Posterior vena cava (tissue), 2 donors: Measurements from ENCODE around the gene SH3BP4. TPM values are rescaled to one million over a fixed set of nuclear protein-coding genes. Genes with fewer than 3 reads are reported as not detected.

Experiments
- DNase-seq: peaks from one replicate; pipeline ENCODE4 v3.0.0-alpha.2; 2020; ENCODE audit warnings: low spot score
- intact Hi-C, 2 donors: fragments of 100-400 bp; cut with DNase I; formaldehyde crosslinking; loops; one replicate each; pipeline versions ENCODE4 v1.14.1 to v1.14.2; 2022 to 2023
- total RNA-seq, 2 donors: library from RNA; stranded (reverse); fragmentation: NEBNext Ultra II Directional; extraction: Animal tissue kit (Norgen Biotek cat#: 25700); gene quantifications; one replicate each; pipeline ENCODE4 v1.2.1, GENCODE V29; 2021
- donor health status: DM: yes; HTN: yes; CAD: no.
- donor health status: DM: yes; HTN: yes; CAD: no.

The SH3BP4 gene
- total RNA-seq, 2 donors from 2014 or later, result 17.5 to 19.2 TPM

DNA sequence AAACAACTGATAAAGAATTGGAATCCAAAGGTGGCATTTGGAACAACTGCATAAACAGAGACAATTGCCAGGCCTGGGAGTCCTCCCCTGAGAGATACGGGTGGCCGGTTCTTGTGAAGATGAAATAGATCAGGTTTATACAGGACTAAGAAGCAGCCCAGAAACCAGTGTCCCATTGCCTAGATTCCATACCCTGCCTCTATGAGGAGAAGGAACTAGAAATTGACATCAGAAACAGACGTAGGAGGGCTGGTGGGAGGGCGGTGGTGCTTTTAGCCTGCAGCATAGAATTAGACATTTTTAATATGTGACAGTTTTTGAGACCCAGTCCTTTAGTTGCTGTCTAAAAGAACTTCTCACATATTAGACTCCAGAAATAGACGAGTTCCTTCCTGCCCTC, 11.8 kb upstream of the SH3BP4 start:
- intact Hi-C loops, result loop anchor here in 1 of 2 donors (2.0 kb wide), 1 partner anchor 59 kb away; no protein-coding TSS in a partner anchor

DNA sequence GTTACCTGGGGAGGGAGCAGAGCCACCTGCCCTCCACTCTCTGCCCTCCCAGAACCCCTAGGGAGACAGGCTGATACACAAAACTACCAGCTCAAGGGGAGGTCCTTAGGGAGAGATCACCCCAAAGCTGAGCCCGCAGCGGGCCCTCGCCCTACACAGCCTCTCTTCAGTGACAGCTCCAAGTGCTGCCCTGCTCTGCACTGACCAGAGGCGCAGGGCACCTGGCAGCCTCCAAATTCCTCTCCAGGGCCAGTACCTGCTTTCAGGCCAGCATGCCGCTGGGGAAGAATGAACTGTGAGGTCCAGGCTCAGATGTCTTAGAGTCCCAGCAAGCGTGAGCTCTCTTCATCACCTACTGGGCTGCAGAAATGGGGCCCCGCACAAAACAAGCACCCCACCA, 11.3 kb upstream of the SH3BP4 start:
- DNase-seq, result no peak
- intact Hi-C loops, result loop anchor here in 1 of 2 donors (2.0 kb wide), 1 partner anchor 58 kb away; no protein-coding TSS in a partner anchor

More for the DNA sequence above, 11.8 kb upstream of the SH3BP4 start:
- no peak for DNase-seq

DNA sequence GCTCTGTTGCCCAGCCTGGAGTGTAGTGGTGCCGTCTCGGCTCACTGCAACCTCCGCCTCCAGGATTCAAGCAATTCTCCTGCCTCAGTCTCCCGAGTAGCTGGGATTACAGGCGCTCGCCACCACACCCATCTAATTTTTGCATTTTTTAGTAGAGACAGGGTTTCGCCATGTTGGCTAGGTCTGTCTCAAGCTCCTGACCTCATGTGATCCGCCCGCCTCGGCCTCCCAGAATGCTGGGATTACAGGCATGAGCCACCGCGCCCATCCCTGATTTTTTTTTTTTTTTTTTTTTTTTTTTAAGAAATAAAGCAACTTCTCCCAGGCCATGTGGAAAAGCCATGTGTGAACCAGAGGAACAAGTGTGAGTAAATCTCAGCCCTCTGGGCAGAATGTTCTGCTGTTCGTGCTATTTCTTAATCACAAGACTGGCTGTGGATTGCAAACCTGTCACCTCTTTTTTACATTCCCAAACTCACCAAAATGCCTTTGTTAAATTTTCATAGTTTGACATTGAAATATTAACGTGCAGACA, 6.4 kb upstream of the SH3BP4 start:
- no peak for DNase-seq
- intact Hi-C loops, result no loop called here

DNA sequence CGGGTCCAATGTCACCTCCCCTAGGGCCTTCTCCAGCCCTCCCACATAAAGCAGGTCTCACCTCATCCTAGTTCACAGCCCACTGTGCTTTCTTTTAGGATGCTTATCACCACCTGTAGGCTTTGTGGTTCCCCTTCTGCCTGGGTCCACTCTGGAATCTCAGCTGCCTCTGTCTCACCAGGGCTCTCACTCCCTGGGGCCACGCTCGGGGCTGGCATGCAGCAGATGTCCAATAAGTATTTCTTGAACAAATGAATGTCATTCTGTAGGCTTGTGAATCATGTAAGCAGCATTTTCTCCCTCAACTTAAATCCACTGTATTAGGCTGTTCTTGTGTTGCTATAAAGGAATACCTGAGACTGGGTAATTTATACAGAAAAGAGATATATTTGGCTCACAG, 4.3 kb upstream of the SH3BP4 start:
- intact Hi-C loops, result no loop called here

DNA sequence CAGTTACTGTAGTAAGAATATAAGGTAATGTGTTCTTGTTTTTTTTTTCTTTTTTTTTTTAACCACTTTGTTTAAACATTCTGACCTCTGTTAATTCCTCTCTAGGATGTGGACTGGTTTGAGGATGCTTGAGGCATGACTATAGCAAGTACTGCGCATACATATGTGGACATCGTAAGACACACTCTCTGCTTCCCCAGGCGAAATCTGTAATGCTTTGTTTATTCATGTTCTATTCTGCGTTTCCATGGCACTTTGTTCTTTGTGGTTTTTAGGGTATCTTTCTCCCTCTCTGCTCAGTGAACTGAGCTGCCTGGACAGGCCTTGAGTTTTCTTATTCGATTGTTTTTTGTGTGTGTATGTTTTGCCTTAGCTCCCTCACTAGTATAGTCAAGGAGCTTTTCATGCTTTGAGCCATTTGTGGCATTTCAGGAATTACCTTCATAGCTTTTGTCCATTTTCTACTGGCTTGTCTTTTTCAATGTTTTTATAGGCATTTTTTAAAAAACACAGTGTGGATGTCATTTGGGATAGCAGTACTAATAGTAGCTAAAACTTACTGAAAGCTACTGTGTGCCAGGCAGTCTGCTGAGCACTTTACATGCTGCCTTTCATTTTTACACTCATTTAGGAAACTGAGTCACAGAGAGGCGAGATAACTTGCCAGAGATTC, 1.9 kb upstream of the SH3BP4 start:
- DNase-seq, result no peak
- intact Hi-C loops, result no loop called here

More for the DNA sequence above, 4.3 kb upstream of the SH3BP4 start:
- DNase-seq, result no peak

DNA sequence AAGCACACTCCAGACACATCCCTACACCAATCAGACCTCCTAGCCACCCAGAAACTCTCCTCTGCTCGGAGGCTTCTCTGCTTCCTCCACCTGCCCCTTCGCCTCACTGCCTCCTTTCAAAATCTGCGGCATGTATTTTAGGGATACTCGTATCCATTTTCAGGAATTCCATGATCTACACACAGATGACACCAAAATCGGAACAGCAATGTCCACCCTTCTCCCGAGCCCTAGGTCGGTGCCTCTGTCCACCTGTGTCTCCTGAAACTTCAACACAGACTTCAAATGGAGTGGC, 1.4 kb upstream of the SH3BP4 start:
- intact Hi-C loops, result no loop called here
- no peak for DNase-seq

DNA sequence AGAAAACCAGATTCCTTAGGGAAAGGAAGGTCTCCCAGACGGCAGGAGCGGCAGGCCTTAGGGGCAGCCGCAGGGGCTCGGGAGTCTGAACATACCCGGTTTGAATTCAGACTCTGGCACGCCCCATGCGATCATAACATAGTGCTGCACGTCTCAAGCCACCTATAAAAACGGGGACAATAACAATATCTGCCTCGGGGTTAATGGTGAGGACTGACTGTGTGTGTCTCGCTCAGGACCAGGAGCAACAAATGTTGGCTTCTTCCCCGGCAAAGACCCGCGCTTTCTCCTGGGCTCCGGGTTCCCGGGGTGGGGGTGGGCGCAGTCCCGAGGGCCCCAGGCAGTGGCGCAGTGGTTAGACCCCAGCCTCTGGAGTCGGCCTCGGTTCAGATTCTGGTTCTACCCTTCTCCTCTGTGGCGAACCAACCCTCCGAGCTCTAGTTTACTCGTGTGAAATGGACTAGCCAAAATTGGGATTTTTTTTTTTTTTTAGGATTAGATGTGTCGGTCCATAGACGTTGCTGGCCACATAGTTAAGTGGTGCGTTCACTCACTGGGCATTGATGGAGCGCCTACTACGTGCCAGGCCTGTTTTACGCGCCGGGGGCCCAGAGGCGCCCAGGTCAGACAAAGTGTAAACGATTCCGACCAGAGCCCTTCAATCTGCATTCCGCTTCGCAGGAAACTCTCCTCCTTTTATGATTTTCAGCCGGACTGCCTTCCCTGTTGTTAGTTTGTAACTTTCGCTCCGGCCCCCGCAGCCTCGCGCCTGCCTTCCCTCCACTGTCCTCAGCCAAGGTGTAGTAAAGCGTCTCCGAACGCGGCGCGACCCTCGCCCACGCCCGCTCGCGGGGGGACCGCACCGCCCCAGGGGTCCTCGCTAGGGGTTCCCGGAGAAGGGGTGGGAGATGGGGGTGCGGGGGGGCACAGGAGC, 820 bp upstream of the SH3BP4 start:
- intact Hi-C loops, result no loop called here
- DNase-seq, result peak; percentile 83

DNA sequence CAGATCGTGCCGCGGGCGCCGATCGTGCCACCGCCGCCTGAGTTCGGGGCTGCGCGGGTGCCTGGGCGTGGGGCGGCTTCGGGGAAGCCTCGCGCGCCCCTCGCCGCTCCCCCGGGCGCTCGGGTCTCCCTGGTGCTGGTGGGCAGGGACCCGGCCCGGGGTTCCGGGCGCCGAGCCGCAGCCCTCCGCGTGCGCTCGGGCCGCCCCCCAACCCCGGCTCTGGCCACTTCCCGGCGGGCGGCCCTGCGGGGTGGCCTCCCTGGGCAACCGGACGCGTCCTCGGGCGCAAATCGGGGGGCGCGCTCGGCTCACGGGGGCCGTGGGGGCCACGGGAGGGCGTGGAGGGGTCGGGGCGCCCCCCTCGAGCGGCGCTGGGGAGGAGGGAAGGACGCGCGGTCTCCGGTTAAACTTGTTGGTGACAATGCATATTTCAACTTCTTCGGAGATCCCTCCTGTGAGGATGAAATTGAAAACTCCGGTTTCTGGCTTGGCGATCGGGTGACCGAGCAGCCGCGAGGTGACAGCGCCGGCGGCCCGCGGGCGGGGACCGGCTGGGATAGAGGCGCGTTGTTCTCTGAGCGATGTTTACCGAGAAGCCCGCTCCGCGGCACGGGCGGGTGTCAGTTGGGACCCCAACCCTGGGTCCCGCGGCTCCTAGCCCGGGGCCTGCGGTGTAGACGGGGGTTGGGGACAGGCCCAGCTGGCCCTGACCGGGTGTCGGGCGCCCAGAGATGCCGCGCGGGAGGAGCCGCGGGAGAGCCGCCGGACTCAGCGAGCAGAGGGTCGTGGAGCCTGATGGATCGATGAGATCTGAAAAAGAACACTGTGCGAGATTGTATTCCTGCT, 676 bp downstream of the SH3BP4 start:
- DNase-seq, result peak; percentile 82
- intact Hi-C loops, result no loop called here

DNA sequence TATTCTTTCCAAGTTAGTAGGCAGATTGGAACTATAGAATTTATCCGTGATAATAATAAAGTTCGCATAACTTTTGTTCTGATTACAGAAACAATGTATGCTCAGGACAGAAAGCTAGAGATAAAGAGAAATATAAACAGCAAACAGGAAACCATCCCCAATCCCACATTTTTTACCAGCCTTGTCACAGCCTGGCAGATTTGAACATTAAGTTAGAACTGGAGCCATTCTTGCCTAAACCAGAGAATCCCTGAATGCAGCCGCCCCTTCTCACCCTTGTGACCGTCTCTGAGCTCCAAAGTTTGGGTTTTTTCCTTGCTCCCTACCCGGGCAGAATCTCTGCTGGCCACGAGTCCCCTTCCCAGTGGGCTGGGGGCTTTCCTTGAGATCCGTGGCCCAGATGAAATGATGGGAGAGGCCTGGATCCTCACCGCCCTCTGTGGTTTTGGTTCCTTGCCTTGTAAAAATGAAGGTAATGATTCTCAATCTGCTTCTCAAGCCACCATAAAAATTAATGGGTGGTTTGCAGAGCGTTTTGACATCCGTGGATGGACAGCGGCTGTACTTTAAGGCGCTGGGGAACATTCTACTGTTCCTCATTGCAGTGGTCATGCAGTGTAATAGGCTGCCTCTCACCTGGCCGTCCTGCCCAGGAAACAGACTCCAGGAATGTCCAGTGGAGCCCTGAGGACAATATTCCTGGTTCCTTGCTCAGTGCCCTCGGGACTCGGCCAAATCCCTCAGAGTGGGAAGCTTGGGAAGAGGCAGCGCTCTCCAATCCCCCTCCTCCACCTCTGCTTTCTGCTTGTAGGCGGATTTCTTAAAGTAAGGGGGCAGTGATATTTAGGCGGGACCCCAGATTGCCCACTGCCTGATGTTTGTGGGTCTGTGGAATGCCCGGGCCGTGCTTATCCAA, 1.6 kb downstream of the SH3BP4 start:
- no peak for DNase-seq
- intact Hi-C loops, result no loop called here

DNA sequence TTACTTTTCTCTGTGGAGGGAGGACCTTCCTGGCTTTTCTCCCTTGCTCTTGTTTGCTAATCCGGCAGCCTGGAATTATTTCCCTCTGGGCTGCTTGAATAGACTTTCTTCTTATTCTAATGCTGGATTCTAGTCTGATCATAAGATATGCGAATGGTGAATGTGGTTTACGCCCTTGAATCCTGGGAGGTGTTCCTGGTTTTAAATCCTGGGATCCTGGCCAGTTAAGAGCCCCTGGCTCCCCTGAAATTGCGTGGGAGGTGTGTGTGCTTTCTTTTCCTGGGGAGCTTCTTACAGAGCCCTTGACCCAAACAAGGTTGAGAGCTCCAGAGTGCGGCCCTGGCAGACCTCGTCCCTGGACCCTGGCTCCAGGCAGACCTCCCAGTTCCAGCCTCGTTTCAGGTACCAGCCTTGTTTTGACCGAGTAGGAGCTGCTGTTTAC, 2.8 kb downstream of the SH3BP4 start:
- intact Hi-C loops, result no loop called here
- no peak for DNase-seq

DNA sequence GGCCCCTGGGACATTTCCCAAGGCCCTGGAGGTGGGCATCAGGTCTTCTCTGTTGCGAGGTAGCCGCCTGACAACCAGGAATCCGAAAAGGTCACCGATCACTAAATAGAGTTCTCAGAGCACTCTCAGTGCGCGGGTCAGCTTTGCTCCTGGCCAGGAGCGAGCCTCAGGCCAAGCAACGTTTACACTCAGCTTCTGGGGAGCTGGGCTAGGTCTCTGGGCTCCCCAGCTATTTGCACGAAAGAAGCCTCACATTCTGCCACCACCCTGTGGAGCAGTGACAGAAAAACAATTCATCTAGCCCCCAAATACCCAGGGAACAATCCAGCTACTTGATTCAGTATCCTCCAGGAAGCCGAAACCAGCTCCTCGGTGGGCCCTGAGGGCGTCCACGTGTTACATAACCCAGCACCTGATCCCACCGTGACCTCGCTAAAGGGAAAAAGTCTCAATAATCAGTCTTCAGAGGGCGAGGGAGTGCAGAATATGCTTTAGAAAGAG, 3.3 kb downstream of the SH3BP4 start:
- intact Hi-C loops, result no loop called here

DNA sequence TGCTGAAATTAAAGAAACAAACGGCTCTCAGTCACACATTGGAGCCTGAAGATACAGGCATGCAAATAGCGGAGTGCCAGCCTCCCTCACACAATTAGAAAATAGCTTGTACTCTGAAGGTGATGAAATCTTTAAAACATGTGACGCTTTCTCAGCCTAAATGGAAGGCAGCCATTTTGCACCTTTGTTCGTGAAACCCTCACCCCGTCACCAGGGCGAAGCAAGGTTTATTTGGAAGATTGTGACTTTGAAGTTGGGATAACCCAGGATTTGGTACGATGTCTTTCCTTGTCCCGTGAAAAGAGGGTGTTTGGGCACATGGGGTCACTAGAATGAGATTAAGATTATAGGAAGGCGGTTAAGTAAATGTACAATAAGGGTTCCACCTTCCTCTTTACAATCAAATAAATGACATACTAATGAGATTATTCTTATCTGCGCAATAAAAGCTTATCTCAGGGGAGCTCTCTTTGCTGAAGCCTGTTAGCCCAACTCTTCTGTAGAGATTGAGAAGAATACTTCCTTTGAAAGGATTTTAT, 4.2 kb downstream of the SH3BP4 start:
- DNase-seq, result peak; percentile 12
- intact Hi-C loops, result no loop called here

More for the DNA sequence above, 3.3 kb downstream of the SH3BP4 start:
- DNase-seq, result peak; percentile 20

DNA sequence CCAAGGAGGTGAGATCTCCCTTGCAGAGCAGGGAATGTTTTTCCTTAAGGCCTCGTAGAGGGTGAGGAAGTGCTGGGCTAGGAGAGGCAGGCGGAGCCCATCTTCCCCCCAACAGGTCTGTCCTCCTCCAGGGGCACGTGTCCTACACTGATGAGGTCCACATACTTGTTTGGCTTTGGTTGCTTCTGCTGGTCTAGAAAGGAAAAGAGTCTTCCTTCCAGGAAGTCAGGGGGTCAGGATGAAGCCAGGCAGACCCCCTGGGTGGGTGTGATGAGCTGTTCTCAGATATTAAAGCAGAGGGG, 6.0 kb downstream of the SH3BP4 start:
- DNase-seq, result peak; percentile 50
- intact Hi-C loops, result no loop called here

DNA sequence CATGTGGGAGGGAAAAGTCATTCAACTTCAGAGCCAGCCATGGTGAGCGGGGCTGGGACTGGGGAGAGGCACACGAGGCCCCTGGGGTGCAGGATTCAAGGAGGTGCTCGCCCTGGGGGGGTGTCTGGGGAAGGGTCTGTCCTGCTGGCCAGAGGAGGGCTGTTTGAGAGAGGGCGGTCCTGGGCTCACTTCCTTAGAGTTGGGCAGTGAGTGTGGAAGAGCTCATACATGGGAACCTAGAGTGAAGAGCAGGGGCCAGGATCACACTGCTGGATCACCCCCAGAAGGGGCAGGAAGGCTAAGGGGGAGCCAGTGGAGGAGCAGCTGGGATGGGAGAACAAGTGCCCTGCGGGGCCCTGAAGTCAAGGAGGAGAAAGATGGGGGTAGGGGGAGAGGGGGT, 6.5 kb downstream of the SH3BP4 start:
- DNase-seq, result peak; percentile 35
- intact Hi-C loops, result no loop called here

DNA sequence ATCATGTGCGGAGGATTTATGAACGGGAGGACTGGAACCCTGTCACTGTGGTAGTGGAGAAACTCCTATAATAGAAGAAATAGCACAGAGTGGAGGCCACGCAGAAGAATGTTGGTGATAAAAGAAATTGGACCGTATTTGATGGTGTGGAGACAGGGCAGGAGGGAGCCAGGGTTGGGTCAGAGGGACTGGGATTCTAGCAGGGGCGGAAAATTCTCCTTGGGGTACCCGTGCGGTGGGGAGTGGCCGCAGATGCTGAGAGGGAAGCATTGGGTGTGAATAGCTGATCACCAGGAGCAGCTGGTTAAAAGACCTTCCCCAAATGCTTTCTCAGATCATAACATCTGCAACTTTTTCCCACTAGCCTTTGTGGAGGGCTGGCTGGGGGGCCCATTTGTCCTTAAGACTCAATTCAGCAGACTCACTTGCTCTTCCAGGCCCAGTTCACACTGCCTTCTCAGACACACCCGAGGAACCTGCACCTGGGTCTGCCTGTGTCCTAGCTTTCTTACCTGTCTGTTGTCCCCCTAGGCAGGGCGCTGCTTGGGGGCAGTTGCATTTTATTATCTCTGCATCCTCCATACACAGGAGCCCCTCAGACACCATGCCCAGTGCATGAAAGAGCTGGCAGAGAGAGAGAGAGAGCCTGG, 7.1 kb downstream of the SH3BP4 start:
- DNase-seq, result peak; percentile 52
- intact Hi-C loops, result no loop called here

DNA sequence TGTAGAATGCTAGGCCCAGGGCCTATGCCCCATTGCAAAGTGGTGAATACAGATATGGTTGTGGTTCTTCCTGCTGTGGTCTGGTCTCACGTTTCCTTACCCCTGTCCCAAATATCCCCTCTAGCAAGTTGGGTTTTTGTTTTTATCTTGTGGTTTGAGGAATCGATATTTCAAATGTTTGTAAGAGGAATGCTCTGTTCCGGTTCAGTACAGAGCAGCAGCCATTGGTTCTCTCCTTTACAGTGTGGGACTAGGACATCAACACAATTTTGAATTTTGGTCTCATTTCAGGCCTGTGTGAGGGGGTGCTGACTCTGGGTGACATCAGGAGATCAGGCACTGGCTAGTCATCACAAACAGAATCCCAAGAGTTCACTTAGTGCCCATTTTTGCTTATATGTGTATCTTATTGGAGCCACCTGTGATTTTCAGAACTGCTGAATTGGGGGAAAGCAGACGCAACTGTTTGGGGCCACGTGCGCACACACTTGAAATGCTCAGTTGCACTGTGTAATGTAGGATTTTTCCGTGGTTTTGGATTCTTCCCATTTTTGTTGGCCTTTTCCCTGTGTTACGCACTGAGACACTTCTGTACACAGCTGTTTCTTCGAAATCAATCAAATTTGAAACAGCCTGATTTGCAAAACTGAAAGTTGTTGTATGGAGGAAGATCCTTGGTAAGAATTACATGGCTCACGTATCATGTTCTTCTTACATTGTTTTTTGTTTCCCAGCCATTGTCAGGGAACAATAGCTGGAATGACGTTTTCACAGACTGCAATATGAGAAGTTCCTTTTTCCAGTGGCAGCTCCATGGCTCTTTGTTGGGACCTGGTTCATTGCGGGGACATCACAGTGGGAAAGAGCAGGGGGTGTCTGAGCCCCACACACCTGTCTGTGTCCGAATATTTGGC, 8.6 kb downstream of the SH3BP4 start:
- intact Hi-C loops, result no loop called here

DNA sequence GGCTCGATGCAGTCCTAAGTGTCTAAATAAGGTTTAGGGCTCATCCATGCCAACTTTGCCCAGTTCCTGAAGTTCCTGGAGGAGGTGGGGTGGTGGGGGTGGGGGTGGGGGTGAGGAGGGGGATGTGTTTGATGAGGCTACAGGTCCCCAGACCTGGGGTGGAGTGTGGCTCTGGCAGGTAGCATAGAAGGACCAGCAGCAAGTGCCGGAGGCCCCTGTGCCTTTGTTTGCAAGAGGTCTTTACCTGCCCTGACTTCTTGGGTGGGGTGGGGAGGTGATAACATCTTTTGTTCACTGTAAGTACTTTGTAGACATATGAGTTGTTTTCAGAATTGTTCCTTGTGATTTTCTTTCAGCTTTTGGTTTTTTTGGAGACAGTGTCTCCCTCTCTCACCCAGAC, 10.0 kb downstream of the SH3BP4 start:
- intact Hi-C loops, result no loop called here
- DNase-seq, result peak; percentile 63

More for the DNA sequence above, 8.6 kb downstream of the SH3BP4 start:
- peak; percentile 11 for DNase-seq
